Vagina (tissue), 2 donors: ENCODE results near the gene LMCD1. TPM values are rescaled to one million over a fixed set of nuclear protein-coding genes. Genes with fewer than 3 reads are reported as not detected.

Experiments
- DNase-seq, 2 donors: peaks; one replicate each; pipeline ENCODE4 v3.0.0-alpha.2; 2017; ENCODE audit errors: extremely low spot score in 2 of 2
- H3K27ac ChIP-seq: fragments of 200-600 bp; sonication (generic); one replicate; pipeline ENCODE4 v1.5.1; 2019
- H3K27me3 ChIP-seq: fragments of 200-600 bp; sonication (generic); one replicate; pipeline ENCODE4 v1.5.1; 2019
- H3K36me3 ChIP-seq, 2 donors: fragments of 200-600 bp; sonication (generic); one replicate each; pipeline ENCODE4 v1.5.1; 2017 to 2019
- H3K4me1 ChIP-seq: fragments of 200-600 bp; sonication (generic); one replicate; pipeline ENCODE4 v1.5.1; 2019
- H3K4me3 ChIP-seq, 2 donors: fragments of 200-600 bp; sonication (generic); 1 replicate in 1 of 2; 2 replicates in 1 of 2; pipeline ENCODE4 v1.5.1; 2016 to 2019
- H3K9me3 ChIP-seq: fragments of 200-600 bp; sonication (generic); one replicate; pipeline ENCODE4 v1.5.1; 2019
- POLR2A ChIP-seq, 2 donors: fragments of 450-650 bp; IDR thresholded peaks; one replicate each; pipeline ENCODE4 v1.6.1; 2017; ENCODE audit warnings: antibody characterized with exemption in 2 of 2, mild to moderate bottlenecking in 2 of 2, moderate library complexity in 2 of 2
- POLR2AphosphoS5 ChIP-seq, 2 donors: sonication (generic); formaldehyde crosslinking; IDR thresholded peaks; one replicate each; pipeline ENCODE4 v1.9.0; 2017; ENCODE audit warnings: antibody characterized with exemption in 2 of 2, mild to moderate bottlenecking in 2 of 2, low read depth in 1 of 2; ENCODE audit not compliant: insufficient read depth in 1 of 2
- intact Hi-C: fragments of 100-400 bp; cut with DNase I; formaldehyde crosslinking; loops from one replicate; pipeline ENCODE4 v1.15.1; 2023
- total RNA-seq: library from RNA; depleted of rRNA; stranded (reverse); fragments of >200 nt; gene quantifications from one replicate; pipeline ENCODE4 v1.2.3, GENCODE V29; 2016
- TF ChIP-seq, protein P1 (sequence below), 3 experiments: fragments of 450-650 bp in 2 of 3; fragments of 200-600 bp in 1 of 3; sonication (generic) in 1 of 3; IDR thresholded peaks; one replicate each; pipeline ENCODE4 v1.5.1; 2017 to 2019; ENCODE audit warnings: antibody characterized with exemption in 3 of 3, mild to moderate bottlenecking in 2 of 3, moderate library complexity in 2 of 3

The LMCD1 gene, protein sequence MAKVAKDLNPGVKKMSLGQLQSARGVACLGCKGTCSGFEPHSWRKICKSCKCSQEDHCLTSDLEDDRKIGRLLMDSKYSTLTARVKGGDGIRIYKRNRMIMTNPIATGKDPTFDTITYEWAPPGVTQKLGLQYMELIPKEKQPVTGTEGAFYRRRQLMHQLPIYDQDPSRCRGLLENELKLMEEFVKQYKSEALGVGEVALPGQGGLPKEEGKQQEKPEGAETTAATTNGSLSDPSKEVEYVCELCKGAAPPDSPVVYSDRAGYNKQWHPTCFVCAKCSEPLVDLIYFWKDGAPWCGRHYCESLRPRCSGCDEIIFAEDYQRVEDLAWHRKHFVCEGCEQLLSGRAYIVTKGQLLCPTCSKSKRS
- total RNA-seq = 78.3 TPM

DNA sequence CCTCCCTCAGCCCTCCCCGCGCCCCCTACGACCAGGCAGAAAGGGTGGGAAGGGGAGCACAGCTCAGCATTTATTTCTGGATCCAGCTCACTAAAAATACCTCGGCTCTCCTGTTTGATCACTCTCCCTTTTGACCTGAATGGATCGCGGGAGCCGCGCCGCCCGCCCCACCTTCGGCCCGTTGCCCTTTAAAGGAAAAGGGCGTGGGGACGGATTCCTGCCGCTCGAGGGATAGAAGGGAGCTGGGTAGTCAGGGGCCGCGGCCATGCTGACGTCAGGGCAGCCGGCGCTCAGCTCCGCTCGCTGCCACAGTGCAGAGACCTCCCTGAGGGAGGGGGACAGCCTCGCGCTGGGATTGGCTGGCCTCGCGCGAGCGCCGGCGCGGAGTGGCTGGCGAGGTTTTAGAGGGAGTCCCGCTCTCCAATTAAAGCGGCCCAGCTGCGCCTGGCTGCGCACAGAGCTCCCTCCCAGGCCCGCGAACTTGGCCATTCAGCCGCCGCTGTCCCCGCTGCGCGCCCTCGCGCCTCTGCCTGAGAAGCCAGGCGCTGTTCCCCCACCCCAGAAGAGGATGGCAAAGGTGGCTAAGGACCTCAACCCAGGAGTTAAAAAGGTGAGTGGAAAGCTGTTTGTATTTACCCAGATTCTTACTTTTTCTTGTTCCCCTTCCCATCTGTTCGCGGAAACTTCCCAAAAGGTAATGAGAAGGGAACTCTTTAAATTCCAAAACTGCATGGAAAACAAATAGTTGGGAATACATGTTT, at the start of gene LMCD1:
Gene LMCD1 (plus strand): TSS at position 453 of the 761 bp plus-strand sequence. CDS start 116 bp downstream, at position 569.
- Histone ChIP-seq H3K27me3 (no peaks in the 10 kb centered on the region), H3K4me1 (peaks cover 57% of the 10 kb centered on the region), H3K27ac (peak within 1 kb of the TSS; percentile 81), H3K4me3 (peak within 1 kb of the TSS; percentile 45 to 48), H3K9me3 (no peaks in the 10 kb centered on the region), H3K36me3 (no peaks in the 10 kb centered on the region)
- peak in 1 of 2 donors; percentile 98 for DNase-seq
- TF ChIP-seq POLR2AphosphoS5 (IDR thresholded peaks at IDR 0.05; ENCODE audit: insufficient read depth in 1 of 2, low read depth in 1 of 2) (peak; percentile 84 to 94), POLR2A (IDR thresholded peaks at IDR 0.05) (peak in 1 of 2 donors; percentile 12)
- TF ChIP-seq, protein P1, sequence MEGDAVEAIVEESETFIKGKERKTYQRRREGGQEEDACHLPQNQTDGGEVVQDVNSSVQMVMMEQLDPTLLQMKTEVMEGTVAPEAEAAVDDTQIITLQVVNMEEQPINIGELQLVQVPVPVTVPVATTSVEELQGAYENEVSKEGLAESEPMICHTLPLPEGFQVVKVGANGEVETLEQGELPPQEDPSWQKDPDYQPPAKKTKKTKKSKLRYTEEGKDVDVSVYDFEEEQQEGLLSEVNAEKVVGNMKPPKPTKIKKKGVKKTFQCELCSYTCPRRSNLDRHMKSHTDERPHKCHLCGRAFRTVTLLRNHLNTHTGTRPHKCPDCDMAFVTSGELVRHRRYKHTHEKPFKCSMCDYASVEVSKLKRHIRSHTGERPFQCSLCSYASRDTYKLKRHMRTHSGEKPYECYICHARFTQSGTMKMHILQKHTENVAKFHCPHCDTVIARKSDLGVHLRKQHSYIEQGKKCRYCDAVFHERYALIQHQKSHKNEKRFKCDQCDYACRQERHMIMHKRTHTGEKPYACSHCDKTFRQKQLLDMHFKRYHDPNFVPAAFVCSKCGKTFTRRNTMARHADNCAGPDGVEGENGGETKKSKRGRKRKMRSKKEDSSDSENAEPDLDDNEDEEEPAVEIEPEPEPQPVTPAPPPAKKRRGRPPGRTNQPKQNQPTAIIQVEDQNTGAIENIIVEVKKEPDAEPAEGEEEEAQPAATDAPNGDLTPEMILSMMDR (IDR thresholded peaks at IDR 0.05) = no peak
- intact Hi-C loops = loop anchor here (10.0 kb wide), 1 partner anchor 53 kb away; no protein-coding TSS in a partner anchor

DNA sequence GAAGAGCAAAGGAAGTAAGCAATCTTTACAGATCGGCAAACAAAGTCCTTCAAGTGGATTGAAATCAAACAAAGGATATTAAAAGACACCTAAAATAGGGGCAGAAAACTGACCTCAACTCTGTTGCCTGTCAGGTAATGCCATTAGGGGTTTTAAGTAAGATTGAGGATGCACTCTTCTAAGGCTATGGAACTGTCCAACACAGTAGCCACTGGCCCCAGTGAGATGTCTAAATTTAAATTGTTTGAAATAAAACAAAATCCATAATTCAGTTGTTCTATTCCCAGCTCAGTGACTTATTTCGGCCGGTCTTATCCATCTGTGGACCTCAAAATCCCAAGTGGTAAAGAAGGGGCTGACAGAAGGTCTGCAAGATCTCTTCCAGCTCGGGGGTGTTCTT, 49.5 kb upstream of the LMCD1 start:
- no peaks in the 10 kb centered on the region for H3K27me3 ChIP-seq
- no peak overlapping the region for H3K27ac ChIP-seq
- H3K4me3 ChIP-seq = no peak overlapping the region
- intact Hi-C loops = no loop called here
- DNase-seq = no peak
- no peaks in the 10 kb centered on the region for H3K9me3 ChIP-seq
- TF ChIP-seq, protein P1 (IDR thresholded peaks at IDR 0.05) = no peak
- TF ChIP-seq POLR2A (IDR thresholded peaks at IDR 0.05) (no peak), POLR2AphosphoS5 (IDR thresholded peaks at IDR 0.05; ENCODE audit: insufficient read depth in 1 of 2, low read depth in 1 of 2) (no peak)
- no peaks in the 10 kb centered on the region for H3K4me1 ChIP-seq
- H3K36me3 ChIP-seq = no peaks in the 10 kb centered on the region

DNA sequence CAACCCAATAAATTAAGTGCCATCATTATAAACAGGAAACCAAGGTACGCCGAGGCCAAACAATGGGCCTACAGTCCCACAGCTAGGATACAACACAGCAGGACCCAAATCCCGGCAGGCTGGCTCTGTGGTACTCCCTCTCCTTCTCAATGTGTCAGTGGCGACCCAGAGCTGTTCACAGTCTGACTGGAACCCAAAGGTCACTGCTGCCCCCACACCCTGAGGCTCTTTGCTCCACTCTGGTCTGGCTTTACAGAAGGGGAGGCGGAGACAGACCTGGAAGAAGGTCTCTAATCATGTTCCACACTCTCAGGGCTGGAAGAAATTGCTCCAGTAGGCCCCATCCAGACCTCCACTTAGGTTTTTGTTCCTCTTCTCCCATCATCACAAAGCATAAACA, 48.5 kb upstream of the LMCD1 start:
- Histone ChIP-seq H3K9me3 (no peaks in the 10 kb centered on the region), H3K4me1 (no peaks in the 10 kb centered on the region), H3K4me3 (no peak overlapping the region), H3K27me3 (no peaks in the 10 kb centered on the region), H3K27ac (no peak overlapping the region), H3K36me3 (no peaks in the 10 kb centered on the region)
- no peak for DNase-seq
- intact Hi-C loops = no loop called here
- TF ChIP-seq, protein P1 (IDR thresholded peaks at IDR 0.05) = no peak
- TF ChIP-seq POLR2AphosphoS5 (IDR thresholded peaks at IDR 0.05; ENCODE audit: insufficient read depth in 1 of 2, low read depth in 1 of 2) (no peak), POLR2A (IDR thresholded peaks at IDR 0.05) (no peak)

DNA sequence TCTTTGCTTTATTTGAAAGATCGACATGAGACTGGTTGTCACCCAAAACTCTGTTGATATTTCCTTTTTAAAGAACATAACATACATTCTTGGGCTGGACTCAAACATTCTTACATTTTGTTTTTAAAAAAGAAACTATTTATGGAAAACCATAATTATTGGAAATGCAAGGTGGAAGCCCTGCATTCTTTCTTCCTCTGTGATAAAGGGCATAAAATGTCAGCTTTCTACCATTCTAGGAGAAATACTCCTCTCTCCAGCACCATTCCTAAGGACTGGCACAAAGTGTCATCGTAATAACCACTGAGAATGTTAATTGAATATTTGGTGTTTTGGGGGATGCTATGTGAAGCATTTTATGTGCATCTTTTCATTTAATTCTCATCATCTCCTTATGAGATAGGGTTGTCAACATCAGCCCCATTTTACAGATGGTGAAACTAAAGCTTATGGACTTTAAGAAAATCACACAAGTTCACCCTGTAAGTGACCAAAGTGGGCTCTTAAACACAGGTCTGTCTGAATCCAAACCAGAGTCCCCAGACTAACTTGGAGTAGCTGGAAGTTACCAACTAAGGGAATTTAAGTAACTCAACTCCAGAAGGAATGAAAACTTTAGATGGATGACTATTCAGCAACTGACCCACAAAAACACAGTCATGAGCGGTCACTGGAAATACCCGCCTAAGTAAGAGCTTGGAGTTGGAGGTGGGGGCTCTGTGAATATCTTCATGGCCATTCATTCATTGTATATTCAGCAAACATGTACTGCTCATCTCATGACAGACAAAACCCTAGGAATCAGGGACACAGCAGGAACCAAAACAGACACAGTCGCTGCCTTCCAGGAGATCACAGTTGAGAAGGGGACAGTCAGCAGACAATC, 45.9 kb upstream of the LMCD1 start:
- Histone ChIP-seq H3K4me3 (no peak overlapping the region), H3K4me1 (no peaks in the 10 kb centered on the region), H3K36me3 (no peaks in the 10 kb centered on the region), H3K9me3 (no peaks in the 10 kb centered on the region), H3K27ac (no peak overlapping the region), H3K27me3 (no peaks in the 10 kb centered on the region)
- intact Hi-C loops = no loop called here
- TF ChIP-seq, protein P1 (IDR thresholded peaks at IDR 0.05) = no peak
- TF ChIP-seq POLR2A (IDR thresholded peaks at IDR 0.05) (no peak), POLR2AphosphoS5 (IDR thresholded peaks at IDR 0.05; ENCODE audit: insufficient read depth in 1 of 2, low read depth in 1 of 2) (no peak)
- no peak for DNase-seq
